HL-60 (cell line): ENCODE results near the gene DPEP3.
A peak's percentile ranks its signal among the peaks of the same experiment; 100 is the strongest.

ENCODE experiments used
- DNase-seq, 2 experiments: peaks; one replicate each; pipeline ENCODE4 v3.0.0-alpha.2; 2010 to 2020; ENCODE audit warnings: low read depth in 1 of 2, low spot score in 1 of 2
- H3K27ac ChIP-seq: fragments of 250-450 bp; sonication (Bioruptor Pico); replicated peaks from 2 replicates; pipeline ENCODE4 v1.5.1; 2020; ENCODE audit warnings: mild to moderate bottlenecking, moderate library complexity
- H3K27me3 ChIP-seq: fragments of 250-450 bp; sonication (Bioruptor Pico); 2 replicates; pipeline ENCODE4 v1.5.1; 2021; ENCODE audit warnings: mild to moderate bottlenecking, moderate library complexity; ENCODE audit not compliant: insufficient read depth, poor library complexity, severe bottlenecking
- H3K4me3 ChIP-seq: replicated peaks from 2 replicates; pipeline ENCODE4 v1.5.1; 2011; ENCODE audit warnings: mild to moderate bottlenecking, control low read depth, low read length; ENCODE audit not compliant: insufficient read depth
- CTCF ChIP-seq: IDR thresholded peaks from one replicate; pipeline ENCODE4 v1.5.1; 2011; ENCODE audit warnings: low read length, control low read depth, inconsistent platforms; ENCODE audit not compliant: insufficient read depth
- GABPA ChIP-seq: IDR thresholded peaks from 2 replicates; pipeline ENCODE4 v1.6.1; 2012; ENCODE audit warnings: low read depth
- POLR2AphosphoS5 ChIP-seq: IDR thresholded peaks from 2 replicates; pipeline ENCODE4 v1.6.1; 2012; ENCODE audit warnings: low read depth
- REST ChIP-seq: IDR thresholded peaks from 2 replicates; pipeline ENCODE4 v1.6.1; 2012; ENCODE audit warnings: low read depth; ENCODE audit not compliant: insufficient replicate concordance
- SPI1 ChIP-seq: IDR thresholded peaks from 2 replicates; pipeline ENCODE4 v1.6.1; 2012; ENCODE audit warnings: low read depth, mild to moderate bottlenecking, borderline replicate concordance

Gene DPEP3

DNA sequence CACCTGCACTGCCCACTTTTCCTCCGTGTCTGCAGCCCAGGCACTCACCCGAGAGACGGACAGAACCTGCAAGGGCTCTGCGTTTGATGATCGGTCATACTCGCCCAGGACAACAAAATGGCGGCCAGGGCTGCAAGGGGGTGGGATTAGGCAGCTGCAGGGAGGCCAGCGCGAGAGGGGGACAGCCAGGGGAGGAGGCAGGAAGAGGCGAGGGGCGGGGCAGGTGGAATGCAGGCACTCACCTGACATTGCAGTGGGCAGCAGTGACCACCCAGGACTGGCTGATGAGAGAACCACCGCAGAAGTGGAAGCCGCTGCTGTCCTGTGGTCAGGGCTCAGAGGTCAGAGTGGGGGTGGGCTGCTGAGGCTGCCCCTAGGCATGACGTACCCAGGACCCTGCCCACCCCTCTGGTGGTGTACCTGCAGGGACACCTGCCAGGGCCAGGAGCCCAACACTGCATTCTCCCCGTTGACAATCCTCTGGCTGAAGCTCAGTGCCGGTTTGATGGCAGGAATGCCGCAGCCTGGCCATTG is 49.6 kb downstream of the DPEP3 start:
- DNase-seq = no peak
- Histone ChIP-seq H3K27ac (no peak overlapping the region), H3K27me3 (no peaks in the 10 kb centered on the region), H3K4me3 (no peak overlapping the region)
- no peak for TF ChIP-seq SPI1
- TF ChIP-seq GABPA = no peak
- TF ChIP-seq REST = no peak
- TF ChIP-seq POLR2AphosphoS5 = no peak; the same call in 1 of the 2 replicates

DNA sequence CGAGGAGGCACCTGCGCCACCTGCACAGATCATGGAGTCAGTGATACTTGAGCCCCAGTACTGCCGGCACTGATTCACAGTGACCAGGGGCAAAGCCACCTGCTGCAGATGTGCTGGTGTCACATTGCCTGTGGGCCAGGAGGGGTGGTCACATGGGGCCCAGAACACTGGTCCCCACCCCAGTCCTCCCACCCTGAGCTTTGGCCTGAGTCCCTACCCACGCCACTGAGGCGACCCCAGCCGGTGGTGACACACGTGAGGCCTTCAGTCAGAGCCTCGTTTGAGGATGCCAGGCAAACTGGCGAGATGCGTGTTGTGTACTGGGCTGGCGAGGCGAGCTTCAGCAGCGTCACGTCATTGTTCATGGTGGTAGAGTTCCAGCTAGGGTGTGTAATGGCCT is 50.1 kb downstream of the DPEP3 start:
- H3K4me3 ChIP-seq = no peak overlapping the region

DNA sequence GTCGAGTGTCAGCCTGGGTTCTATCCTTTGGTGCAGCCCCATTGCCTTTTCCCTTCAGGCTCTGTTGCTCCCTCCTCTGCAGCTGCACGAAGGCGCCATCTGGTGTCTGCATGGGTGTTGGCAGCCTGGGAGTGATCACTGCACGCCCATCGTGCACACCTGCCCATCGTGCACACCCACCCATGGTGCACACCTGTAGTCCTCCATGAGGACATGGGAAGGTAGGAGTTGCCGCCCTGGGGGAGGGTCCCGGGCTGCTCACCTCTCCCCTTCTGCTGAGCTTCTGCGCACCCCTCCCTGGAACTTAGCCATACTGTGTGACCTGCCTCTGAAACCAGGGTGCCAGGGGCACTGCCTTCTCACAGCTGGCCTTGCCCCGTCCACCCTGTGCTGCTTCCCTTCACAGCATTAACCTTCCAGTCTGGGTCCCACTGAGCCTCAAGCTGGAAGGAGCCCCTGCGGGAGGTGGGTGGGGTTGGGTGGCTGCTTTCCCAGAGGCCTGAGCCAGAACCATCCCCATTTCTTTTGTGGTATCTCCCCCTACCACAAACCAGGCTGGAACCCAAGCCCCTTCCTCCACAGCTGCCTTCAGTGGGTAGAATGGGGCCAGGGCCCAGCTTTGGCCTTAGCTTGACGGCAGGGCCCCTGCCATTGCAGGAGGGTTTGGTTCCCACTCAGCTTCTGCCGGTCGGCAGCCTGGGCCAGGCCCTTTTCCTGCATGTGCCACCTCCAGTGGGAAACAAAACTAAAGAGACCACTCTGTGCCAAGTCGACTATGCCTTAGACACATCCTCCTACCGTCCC is 51.5 kb downstream of the DPEP3 start:
- DNase-seq = peak; percentile 43 to 76
- TF ChIP-seq REST (no peak), POLR2AphosphoS5 (peak; percentile 20; the same call in 1 of the 2 replicates), CTCF (peak; percentile 97)

More for the DNA sequence above, 50.1 kb downstream of the DPEP3 start:
- DNase-seq = no peak
- TF ChIP-seq REST (no peak), GABPA (no peak), SPI1 (no peak), POLR2AphosphoS5 (no peak), CTCF (no peak)
- H3K27ac ChIP-seq = no peak overlapping the region
- H3K27me3 ChIP-seq = no peaks in the 10 kb centered on the region

More for the DNA sequence above, 51.5 kb downstream of the DPEP3 start:
- Histone ChIP-seq H3K4me3 (no peak overlapping the region), H3K27me3 (no peaks in the 10 kb centered on the region), H3K27ac (no peak overlapping the region)
